GM12891 (cell line): ENCODE data around the gene KLHL5.

Experiments
- POLR2A ChIP-seq: IDR thresholded peaks from 2 replicates; pipeline ENCODE4 v1.6.1; 2011; ENCODE audit warnings: low read depth, low read length, control low read depth
- POLR2AphosphoS5 ChIP-seq: IDR thresholded peaks from 2 replicates; pipeline ENCODE4 v1.6.1; 2011; ENCODE audit warnings: low read depth, low read length, control low read depth
- POU2F2 ChIP-seq: IDR thresholded peaks from 2 replicates; pipeline ENCODE4 v1.6.1; 2011; ENCODE audit warnings: low read depth, mild to moderate bottlenecking, control low read depth, low read length, moderate library complexity
- SPI1 ChIP-seq: IDR thresholded peaks from 2 replicates; pipeline ENCODE4 v1.6.1; 2011; ENCODE audit warnings: low read depth, low read length, control low read depth
- TAF1 ChIP-seq: IDR thresholded peaks from 2 replicates; pipeline ENCODE4 v1.6.1; 2011; ENCODE audit warnings: low read depth, low read length, control low read depth

DNA sequence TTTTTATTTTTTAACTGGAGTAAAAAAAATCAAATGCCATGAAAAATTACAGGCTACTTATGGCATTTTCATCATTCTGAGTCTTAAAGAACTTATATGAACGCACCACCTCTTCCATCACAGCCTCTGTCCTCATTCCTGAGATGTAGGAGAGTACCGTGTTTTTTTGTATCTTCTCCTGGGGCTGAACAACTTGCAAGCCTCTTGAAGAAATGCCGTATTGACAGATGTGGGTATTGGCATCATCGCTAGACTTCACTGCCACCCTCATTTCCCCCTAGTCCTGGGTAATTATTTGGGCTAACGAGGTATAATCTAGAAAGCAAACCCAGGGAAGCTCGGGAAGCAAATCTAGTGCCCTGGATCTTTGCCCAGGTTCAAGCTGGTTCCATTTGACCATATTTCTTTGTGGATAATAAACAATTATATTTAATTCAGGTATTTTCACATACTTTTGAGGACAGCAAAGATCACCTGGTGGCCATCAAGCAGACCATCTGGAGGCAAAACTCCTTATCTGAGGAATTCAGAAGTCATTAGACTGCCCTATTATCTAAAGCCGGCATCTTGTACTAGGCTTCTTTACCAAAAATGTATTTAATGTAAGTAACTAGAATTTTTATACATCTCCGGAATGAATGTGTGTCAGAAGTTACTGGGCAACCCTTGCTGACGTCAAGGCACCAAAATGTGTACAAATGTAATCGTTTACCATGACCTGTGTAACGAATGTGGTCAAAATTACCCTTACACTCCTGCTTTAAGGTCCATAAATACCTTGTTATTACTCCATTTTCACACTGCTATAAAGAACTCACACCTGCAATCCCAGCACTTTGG lies 64.4 kb downstream of the KLHL5 start:
- TF ChIP-seq SPI1 = no peak
- TF ChIP-seq POLR2AphosphoS5 = no peak
- no peak for TF ChIP-seq POLR2A
- TF ChIP-seq TAF1 = no peak
- no peak for TF ChIP-seq POU2F2
